Activated naive CD4-positive, alpha-beta T cell treated with anti-CD3 and anti-CD28 coated beads, Interleukin-2, amount 50 U/mL, for 24 hours (primary cell): ENCODE results near the gene LINC01488.
A peak's percentile ranks its signal among the peaks of the same experiment; 100 is the strongest.

Experiments used
- H3K27ac Mint-ChIP-seq: one replicate; pipeline ENCODE4 v1.8.0; 2021; ENCODE audit warnings: mild to moderate bottlenecking, mixed read lengths
- H3K27me3 Mint-ChIP-seq: one replicate; pipeline ENCODE4 v1.8.0; 2021; ENCODE audit warnings: mixed read lengths
- H3K36me3 Mint-ChIP-seq: one replicate; pipeline ENCODE4 v1.8.0; 2021; ENCODE audit warnings: mixed read lengths
- H3K4me1 Mint-ChIP-seq: one replicate; pipeline ENCODE4 v1.8.0; 2021; ENCODE audit warnings: mixed read lengths
- H3K4me3 Mint-ChIP-seq: one replicate; pipeline ENCODE4 v1.8.0; 2021; ENCODE audit warnings: mild to moderate bottlenecking, mixed read lengths
- H3K9me3 Mint-ChIP-seq: one replicate; pipeline ENCODE4 v1.8.0; 2021; ENCODE audit warnings: mixed read lengths

LINC01488 gene

GRCh38 chr11:69501121-69501489, 19.6 kb downstream of the LINC01488 start:
- H3K4me1 Mint-ChIP-seq: peaks cover 8% of the 10 kb centered on the region
- H3K27ac Mint-ChIP-seq: peak overlapping the region; percentile 3
- H3K9me3 Mint-ChIP-seq: peaks cover under 1% of the 10 kb centered on the region

DNA sequence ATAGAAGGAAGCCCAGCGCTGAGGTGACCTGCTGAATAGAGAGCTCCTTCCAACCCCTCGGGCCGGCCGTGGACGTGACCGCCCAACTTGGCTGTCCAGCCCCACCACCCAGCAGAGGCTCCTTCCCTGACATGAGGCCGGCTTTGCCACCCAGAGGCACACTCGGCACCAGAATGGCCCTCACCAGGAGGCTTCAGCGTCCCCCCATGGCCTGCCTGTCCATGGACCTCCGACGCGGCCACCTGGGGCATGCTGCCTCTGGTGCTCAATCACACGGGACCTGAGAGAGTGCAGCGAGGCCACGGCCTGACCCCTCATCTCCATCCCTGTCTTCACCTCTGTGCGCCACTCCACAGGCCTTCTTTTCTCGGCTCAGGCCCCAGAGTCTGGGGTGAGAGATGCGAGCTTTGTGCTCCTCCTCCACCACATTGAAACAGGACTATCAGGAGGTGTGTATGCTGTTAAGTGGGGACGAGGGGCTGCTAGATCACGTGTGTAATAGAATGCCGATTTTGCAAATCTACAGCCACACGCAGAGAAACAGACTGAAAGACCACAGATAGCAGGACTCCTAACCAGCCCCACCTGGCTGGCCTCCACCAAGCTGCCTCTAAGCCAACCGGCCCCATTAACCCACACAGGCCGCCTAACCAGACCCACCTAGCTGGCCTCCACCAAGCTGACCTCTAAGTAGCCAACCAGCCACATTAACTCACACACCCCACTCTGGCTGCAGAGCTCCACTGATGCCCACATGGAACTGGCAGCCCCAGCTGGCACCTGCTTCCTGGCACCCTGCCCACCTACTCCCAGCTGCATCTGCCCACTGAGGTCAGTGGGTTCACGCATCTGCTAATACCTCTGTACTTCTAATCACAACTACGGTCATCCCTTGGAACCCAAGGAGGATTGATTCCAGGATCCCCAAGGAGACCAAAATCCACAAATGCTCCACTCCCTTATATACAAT, 20.7 kb downstream of the LINC01488 start:
- Mint-ChIP-seq H3K36me3 (no peaks in the 10 kb centered on the region), H3K27ac (no peak overlapping the region), H3K9me3 (peaks cover 6% of the 10 kb centered on the region), H3K27me3 (no peaks in the 10 kb centered on the region), H3K4me3 (no peak overlapping the region), H3K4me1 (peaks cover 8% of the 10 kb centered on the region)

More at GRCh38 chr11:69501121-69501489, 19.6 kb downstream of the LINC01488 start:
- H3K36me3 Mint-ChIP-seq: no peaks in the 10 kb centered on the region
- no peaks in the 10 kb centered on the region for H3K27me3 Mint-ChIP-seq
- no peak overlapping the region for H3K4me3 Mint-ChIP-seq

GRCh38 chr11:69504127-69504526, 22.7 kb downstream of the LINC01488 start:
- no peak overlapping the region for H3K4me3 Mint-ChIP-seq
- H3K36me3 Mint-ChIP-seq: no peaks in the 10 kb centered on the region
- H3K27me3 Mint-ChIP-seq: no peaks in the 10 kb centered on the region
- peaks cover 9% of the 10 kb centered on the region for H3K4me1 Mint-ChIP-seq
- peaks cover 6% of the 10 kb centered on the region for H3K9me3 Mint-ChIP-seq
- no peak overlapping the region for H3K27ac Mint-ChIP-seq

GRCh38 chr11:69504576-69505335, 23.3 kb downstream of the LINC01488 start:
- Mint-ChIP-seq H3K27me3 (no peaks in the 10 kb centered on the region), H3K36me3 (no peaks in the 10 kb centered on the region)

DNA sequence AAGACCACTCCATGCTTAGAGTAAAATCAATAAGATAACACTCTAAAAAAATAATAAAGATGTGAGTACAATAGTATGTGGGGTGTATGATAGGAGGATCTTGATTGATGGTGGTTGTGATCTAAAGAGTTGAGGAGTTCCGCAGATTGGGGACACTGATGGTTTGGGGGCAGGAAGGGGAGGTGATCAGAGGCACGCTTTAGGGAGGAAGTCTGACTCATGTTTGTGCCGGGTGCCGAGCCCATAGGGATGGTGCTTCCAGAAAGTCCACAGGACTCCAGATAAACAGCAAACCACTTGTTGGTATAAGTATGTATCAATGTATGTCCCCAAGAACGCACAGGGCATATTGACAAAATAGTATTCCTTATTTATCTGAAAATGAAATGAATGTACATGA, 27.5 kb downstream of the LINC01488 start:
- H3K27me3 Mint-ChIP-seq: no peaks in the 10 kb centered on the region
- peaks cover 6% of the 10 kb centered on the region for H3K9me3 Mint-ChIP-seq
- no peak overlapping the region for H3K27ac Mint-ChIP-seq
- H3K4me3 Mint-ChIP-seq: no peak overlapping the region
- peaks cover 7% of the 10 kb centered on the region for H3K4me1 Mint-ChIP-seq
- no peaks in the 10 kb centered on the region for H3K36me3 Mint-ChIP-seq

More at GRCh38 chr11:69504576-69505335, 23.3 kb downstream of the LINC01488 start:
- peaks cover 6% of the 10 kb centered on the region for H3K9me3 Mint-ChIP-seq
- H3K4me1 Mint-ChIP-seq: peaks cover 11% of the 10 kb centered on the region
- H3K27ac Mint-ChIP-seq: no peak overlapping the region
- H3K4me3 Mint-ChIP-seq: no peak overlapping the region

- Mint-ChIP-seq H3K27me3 (no peaks in the 10 kb centered on the region), H3K4me1 (peaks cover 7% of the 10 kb centered on the region), H3K9me3 (peaks cover 6% of the 10 kb centered on the region), H3K36me3 (no peaks in the 10 kb centered on the region), H3K4me3 (no peak overlapping the region), H3K27ac (no peak overlapping the region)
Observed at GRCh38 chr11:69509381-69509780, 27.9 kb downstream of the LINC01488 start.

- H3K36me3 Mint-ChIP-seq: no peaks in the 10 kb centered on the region
- H3K27me3 Mint-ChIP-seq: no peaks in the 10 kb centered on the region
- H3K4me3 Mint-ChIP-seq: no peak overlapping the region
- H3K9me3 Mint-ChIP-seq: peaks cover 6% of the 10 kb centered on the region
- H3K4me1 Mint-ChIP-seq: peaks cover 7% of the 10 kb centered on the region
- no peak overlapping the region for H3K27ac Mint-ChIP-seq
Observed at GRCh38 chr11:69509846-69510390, 28.5 kb downstream of the LINC01488 start.

DNA sequence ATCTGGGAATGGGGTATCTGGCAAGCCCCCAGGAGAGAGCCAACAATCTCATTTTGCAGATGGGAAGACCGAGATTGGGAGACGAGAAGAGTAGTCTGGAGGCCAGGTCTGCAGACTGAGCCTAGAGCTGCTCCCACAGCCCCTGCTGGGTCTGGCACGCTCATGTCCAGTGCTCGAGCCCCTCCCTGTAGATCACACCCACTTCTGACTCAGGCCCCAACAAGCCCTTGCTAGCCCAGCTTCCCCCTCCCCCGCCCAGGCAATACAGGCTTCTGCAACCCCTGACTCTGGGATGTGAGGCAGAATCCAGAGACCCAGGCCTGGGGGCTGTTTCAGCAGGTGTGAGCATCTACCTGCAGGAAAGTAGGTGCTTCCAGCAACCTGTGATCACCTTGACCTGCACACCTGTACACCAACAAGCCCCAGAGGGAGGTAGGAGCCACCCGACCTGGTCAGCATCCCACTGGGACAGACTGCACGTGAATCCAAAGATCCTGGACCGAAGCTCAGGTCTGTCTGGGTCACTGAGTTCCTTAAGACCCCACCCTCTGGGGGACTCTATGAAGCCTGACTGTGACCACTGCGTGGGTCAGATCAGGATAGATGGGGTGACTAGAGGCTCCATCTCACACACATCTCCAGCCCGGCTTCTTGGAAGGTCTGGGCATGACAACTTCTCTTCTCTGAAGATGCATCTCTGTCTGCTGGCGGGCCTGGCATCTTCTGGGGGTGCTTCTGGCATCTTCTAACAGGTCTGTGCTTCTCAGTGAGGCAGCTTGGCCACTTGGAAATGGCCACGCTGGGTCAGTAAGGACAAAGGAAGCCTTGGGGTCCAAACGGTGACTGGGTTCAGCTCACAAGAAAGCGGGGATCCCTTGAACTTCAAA, 29.3 kb downstream of the LINC01488 start:
- Mint-ChIP-seq H3K27me3 (no peaks in the 10 kb centered on the region), H3K36me3 (no peaks in the 10 kb centered on the region), H3K4me3 (no peak overlapping the region), H3K27ac (peak overlapping the region; percentile 41), H3K4me1 (peaks cover 7% of the 10 kb centered on the region), H3K9me3 (peaks cover 7% of the 10 kb centered on the region)

DNA sequence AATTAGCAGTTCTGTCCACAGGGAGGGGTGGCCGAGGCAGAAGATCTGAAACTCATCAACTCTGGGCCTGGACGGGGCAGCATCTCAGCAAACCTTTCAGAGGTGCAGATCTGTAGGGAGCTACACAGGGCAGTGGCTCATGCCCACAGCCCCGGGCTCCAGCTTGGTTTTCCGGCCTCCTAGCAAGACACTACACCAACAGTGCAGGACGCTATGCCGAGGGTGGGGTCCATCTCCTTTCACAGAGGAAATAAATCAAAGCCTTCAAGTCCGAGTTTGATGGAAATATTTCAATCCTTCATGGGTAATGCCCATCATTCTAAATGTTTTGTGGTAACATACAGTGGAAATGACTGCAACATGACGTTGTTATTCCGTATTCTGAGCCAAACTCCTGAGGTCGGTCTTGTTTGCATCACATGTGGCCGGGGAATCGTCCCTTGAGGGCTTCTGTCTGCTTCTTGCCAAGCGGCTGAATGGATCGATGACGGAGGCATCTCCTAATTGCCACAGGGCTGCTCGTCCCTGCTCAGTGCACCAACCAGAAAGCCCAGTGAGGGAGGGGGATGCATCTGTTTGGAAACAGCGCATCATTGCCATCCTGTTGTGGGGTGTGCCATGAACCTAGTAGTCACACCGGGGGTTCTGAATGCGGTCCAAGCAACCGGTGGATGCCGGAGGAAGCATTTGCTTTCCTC, 30.0 kb downstream of the LINC01488 start:
- Mint-ChIP-seq H3K27me3 (no peaks in the 10 kb centered on the region), H3K27ac (peak overlapping the region; percentile 41), H3K9me3 (peaks cover 6% of the 10 kb centered on the region), H3K36me3 (peaks cover 2% of the 10 kb centered on the region), H3K4me1 (peaks cover 7% of the 10 kb centered on the region), H3K4me3 (no peak overlapping the region)

DNA sequence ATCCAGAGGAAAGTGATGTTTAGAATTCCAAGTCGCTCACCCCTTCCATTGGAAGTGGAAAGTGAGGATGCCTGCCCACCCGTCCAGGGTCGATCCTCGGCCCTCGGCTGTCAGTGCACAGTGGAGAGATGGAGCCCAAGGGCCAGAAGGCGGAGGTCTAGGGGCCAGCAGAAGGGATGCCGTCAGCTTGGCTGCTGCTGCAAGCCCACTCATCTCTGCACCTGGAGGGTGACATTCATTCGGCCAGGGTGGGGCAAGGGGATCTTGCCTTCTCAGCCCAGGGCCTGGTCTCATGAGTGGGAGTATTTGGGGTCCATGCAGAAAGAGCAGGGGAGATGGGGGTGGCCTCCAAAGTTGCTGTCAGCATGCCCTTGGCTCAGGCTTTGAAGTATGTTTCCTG, 30.7 kb downstream of the LINC01488 start:
- H3K9me3 Mint-ChIP-seq: peaks cover 7% of the 10 kb centered on the region
- no peak overlapping the region for H3K4me3 Mint-ChIP-seq
- peaks cover 7% of the 10 kb centered on the region for H3K4me1 Mint-ChIP-seq
- H3K27me3 Mint-ChIP-seq: no peaks in the 10 kb centered on the region
- no peak overlapping the region for H3K27ac Mint-ChIP-seq
- peaks cover 2% of the 10 kb centered on the region for H3K36me3 Mint-ChIP-seq

GRCh38 chr11:69512790-69513189, 31.3 kb downstream of the LINC01488 start:
- Mint-ChIP-seq H3K4me3 (no peak overlapping the region), H3K27me3 (peaks cover 1% of the 10 kb centered on the region), H3K36me3 (peaks cover 2% of the 10 kb centered on the region), H3K27ac (no peak overlapping the region), H3K4me1 (peaks cover 7% of the 10 kb centered on the region), H3K9me3 (peaks cover 10% of the 10 kb centered on the region)

- Mint-ChIP-seq H3K9me3 (peaks cover 11% of the 10 kb centered on the region), H3K27ac (no peak overlapping the region), H3K4me1 (peaks cover 7% of the 10 kb centered on the region), H3K36me3 (peaks cover 2% of the 10 kb centered on the region), H3K27me3 (peaks cover 1% of the 10 kb centered on the region), H3K4me3 (no peak overlapping the region)
Observed at GRCh38 chr11:69513196-69513595, 31.7 kb downstream of the LINC01488 start.

DNA sequence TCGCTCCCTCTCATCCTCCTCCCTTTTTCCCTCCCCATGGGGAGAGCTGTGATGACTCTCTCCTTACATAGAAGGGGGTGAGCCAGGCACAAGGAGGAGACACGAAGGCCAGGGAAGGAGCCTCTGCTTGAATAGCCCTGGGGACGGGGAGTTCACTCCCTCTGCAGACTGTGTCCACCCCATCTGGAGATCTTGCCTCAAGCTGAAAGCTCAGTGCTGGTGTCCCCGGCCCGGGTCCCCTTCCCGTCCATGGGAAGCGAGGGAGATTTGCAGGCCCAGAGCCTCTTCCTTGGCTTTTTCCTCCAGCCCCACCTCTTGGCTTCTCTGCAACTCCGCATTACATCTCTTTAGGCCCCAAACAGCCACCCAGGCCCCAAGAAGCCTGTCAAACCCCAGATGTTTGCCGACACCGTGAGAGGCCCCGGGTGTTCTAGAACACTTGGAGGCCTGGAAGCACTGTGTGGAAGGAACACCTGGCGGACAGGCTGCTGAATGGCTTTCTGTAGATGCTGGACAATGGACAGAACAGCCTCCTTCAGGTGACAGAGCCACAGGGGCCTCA, 32.3 kb downstream of the LINC01488 start:
- H3K4me1 Mint-ChIP-seq: peaks cover 6% of the 10 kb centered on the region
- peaks cover 17% of the 10 kb centered on the region for H3K9me3 Mint-ChIP-seq
- H3K27ac Mint-ChIP-seq: no peak overlapping the region
- H3K36me3 Mint-ChIP-seq: peaks cover 2% of the 10 kb centered on the region
- H3K27me3 Mint-ChIP-seq: peaks cover 1% of the 10 kb centered on the region
- no peak overlapping the region for H3K4me3 Mint-ChIP-seq

DNA sequence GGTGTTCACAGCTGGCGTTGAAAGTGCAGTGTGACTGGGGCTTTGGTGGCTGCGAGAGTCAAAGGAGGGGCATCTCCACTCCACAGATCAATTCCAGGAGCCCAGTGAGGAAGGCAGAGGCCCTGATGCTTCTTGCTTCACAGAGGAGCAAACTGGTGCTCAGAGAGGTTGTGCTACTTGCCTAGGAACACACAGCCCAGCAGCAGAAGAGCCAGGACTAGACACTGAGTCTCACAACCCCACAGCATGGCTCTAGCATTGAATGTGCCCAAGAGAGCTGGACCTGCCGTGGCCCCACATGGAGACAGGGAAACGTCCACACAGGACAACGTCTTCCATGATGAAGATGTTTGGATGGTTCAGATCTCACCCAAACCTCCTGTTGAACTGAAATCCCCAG, 33.3 kb downstream of the LINC01488 start:
- Mint-ChIP-seq H3K27me3 (peaks cover 1% of the 10 kb centered on the region), H3K9me3 (peaks cover 20% of the 10 kb centered on the region), H3K4me3 (no peak overlapping the region)

More for the DNA sequence above, 33.3 kb downstream of the LINC01488 start:
- Mint-ChIP-seq H3K27ac (no peak overlapping the region), H3K36me3 (peaks cover 2% of the 10 kb centered on the region), H3K4me1 (no peaks in the 10 kb centered on the region)
